CD4-positive, alpha-beta T cell treated with Interleukin-10 for 1 hour (primary cell): Measurements from ENCODE around the gene C20orf173.
"Not testable (repeated sequence)": the region's sequence is repeated elsewhere in the genome, so short reads cannot be mapped to it uniquely, and the experiment has no call there.

ENCODE experiments used
- DNase-seq: peaks from one replicate; pipeline ENCODE4 v3.0.0-alpha.2; 2020

The C20orf173 gene

DNA sequence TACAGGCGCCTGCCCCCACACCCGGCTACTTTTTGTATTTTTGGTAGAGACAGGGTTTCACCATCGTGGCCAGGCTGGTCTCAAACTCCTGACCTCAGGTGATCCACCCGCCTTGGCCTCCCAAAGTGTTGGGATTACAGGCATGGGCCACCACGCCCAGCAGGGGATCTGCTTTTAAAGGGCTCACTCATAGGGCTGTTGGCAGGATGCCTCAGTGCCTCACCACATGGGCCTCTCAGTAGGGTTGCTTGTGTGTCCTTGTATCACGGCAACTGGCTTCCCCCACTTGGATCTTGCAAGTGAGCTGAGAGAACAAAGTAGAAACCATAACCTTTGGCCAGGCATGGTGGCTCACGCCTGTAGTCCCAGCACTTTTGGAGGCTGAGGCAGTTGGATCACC, 15.5 kb upstream of the C20orf173 start:
- DNase-seq, result not testable (repeated sequence)

DNA sequence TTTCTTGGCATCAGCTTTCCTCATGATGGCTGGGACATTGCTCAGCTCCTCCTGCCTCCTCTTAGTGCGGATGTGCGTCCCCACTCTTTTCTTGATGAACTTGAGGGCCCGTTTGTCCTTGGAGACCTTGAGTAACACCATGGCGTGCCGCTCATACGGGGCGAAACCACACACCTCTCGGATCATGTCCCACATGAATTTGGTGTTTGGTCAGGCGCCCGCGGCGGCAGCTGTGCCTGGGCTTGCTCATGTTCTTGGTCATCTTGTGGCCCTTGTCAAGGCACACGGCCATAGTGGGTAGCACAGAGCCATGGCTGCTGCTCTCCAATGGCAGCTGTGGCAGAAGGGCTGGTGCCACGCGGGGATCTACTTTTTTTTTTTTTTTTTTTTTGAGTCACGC, 15.0 kb upstream of the C20orf173 start:
- no peak for DNase-seq

- DNase-seq, result no peak
Observed at GRCh38 chr20:35542990-35543389, 13.5 kb upstream of the C20orf173 start.

GRCh38 chr20:35541783-35542662, 12.6 kb upstream of the C20orf173 start, which contains the start of gene ERGIC3:
ERGIC3 (plus strand) TSS chr20:35542078; CDS start chr20:35542098, 20 bp downstream.
- DNase-seq, result peak; percentile 98

GRCh38 chr20:35541118-35541782, 11.8 kb upstream of the C20orf173 start:
- DNase-seq, result no peak

- no peak for DNase-seq
Observed at GRCh38 chr20:35539756-35540212, 10.3 kb upstream of the C20orf173 start.

- no peak for DNase-seq
Observed at GRCh38 chr20:35527122-35527769, 2.2 kb downstream of the C20orf173 start.

DNA sequence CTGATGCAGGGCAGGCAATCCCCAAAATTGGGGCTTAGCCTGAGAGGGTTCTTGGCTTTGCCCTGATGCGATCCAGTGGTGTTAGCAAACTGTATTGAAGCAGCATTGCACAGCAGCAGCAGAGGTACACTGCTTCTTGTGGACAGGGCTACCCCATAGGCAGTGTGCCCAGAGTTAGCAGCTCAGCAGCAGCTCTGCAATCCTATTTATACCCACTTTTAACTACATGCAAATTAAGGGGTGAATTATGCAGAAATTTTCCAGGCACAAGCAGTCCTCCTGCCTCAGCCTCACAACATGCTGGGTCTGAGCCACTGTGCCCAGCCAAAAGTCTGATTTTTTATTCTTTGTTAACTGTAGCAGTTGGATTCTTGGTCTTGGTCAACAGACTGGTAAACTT, 3.8 kb downstream of the C20orf173 start:
- DNase-seq, result no peak

DNA sequence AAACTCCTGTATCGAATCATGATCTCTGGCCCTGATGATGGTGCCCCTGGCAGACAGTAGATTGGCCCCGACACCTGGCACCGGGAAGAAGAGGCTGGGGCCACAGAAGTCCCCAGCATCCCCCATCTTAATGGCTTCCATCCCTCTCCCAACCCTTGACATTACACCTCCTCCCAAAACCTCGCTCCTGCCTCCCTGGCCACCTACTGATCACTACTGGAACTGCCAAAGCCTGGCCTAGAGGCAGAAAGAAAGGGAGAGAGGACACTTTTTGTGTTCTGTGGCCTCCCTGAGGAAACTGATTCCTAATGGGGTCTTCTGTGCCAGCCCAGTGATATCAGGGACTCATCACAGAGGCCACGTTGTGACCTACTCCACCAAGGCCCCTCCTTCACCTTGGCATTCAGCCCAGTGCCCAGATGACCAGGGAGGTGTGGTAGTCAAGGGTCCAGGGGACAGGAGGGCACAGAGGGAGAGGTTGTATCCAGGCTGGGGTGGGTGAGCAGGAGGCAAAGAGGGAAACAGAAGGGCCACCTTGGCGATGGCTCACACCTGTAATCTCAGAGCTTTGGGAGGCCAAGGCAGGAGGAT, 6.1 kb downstream of the C20orf173 start:
- DNase-seq, result peak; percentile 35

GRCh38 chr20:35518955-35519354, 10.5 kb downstream of the C20orf173 start:
- DNase-seq, result no peak

- not testable (repeated sequence) for DNase-seq
Observed at GRCh38 chr20:35517767-35518166, 11.7 kb downstream of the C20orf173 start.

- DNase-seq, result no peak
Observed at GRCh38 chr20:35517125-35517524, 12.3 kb downstream of the C20orf173 start.

DNA sequence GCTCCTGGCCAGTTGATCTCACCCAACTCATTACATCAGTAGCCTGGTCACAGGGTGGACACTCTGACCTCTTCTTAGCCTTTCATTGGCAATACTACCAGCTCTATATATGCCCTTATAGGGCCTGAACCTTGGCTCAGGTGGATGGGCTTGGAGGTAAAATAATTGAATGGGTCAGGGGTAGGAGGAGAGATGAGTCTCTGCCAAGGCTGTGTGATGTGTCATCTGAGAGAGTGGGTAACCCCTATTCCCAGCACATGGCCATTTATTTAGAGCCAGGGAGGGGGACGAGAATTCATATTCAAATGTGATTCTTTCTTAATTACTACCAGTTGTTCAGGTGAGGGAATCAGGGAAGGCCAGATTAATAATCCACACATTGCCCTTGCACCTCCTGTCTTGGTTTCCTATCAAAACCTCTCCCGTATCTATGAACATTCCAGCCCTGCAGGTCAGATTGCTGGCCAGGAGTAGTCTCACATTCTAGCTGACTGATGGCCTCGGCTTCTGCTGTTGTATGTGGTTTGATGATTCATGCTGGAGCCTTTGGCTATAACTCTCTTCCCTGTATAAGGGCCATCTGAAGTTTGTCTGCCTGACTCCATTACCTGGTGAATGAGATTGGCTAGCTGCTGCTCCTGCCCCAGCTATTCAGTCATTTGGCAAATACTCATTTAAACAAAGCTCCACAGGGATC, 13.4 kb downstream of the C20orf173 start:
- DNase-seq, result no peak

GRCh38 chr20:35515341-35515740, 14.1 kb downstream of the C20orf173 start:
- no peak for DNase-seq

DNA sequence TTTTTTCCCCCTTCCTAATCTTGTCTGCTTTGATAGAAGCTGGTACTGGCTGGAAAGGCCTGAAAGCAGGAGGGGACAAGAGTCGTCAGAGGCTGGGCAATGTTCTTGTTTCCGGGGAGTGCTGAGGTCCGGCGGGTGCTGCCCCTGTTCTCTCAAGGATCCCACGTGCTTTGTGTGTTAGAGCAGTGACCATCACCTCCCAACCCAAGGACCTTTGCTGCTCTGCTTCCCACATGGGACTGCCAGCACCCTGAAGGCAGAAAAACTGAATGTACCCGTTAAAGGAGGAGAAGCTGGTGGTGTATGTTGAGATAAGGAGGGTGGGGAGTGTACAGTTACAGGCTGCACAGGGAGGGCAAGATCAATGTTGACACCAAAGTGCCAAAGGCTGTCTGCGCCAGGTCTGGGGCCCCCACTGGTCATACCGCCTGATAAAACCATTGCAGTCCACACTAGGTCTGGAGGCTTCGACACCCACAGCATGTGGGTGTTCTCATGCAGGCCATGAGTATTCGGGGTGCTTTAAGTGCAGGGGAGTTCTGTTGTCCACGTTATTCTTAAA, 15.0 kb downstream of the C20orf173 start:
- no peak for DNase-seq

DNA sequence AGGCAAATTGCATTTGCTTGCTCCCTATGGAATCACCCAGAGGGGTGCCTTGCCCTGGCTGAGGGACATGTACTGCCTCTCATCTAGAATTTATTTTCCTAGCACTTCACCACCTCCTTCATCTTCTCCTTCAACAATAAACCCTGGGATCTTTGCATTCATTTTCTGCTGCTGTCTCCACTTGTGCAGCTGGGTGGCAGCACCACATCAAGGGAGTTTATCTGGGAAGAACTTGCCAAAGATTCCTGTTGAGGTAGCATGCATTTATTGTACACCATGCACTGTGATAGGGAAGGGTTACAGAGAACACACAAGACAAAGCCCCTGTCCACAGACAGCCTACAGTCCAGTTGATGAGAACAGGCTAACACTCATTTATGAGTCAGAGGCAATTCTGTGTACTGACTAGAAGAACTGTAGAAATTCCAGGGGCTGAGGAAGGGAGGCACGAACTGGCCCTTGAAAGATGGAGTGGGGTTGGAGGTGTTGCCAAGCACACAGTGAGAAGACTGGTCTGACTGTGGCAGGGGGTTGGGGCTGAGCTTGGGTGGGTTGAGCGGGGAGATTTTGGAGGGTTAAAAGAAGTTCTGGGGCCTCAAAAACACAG, 17.5 kb downstream of the C20orf173 start:
- peak; percentile 9 for DNase-seq

- no peak for DNase-seq
Observed at GRCh38 chr20:35510951-35511735, 18.3 kb downstream of the C20orf173 start.

DNA sequence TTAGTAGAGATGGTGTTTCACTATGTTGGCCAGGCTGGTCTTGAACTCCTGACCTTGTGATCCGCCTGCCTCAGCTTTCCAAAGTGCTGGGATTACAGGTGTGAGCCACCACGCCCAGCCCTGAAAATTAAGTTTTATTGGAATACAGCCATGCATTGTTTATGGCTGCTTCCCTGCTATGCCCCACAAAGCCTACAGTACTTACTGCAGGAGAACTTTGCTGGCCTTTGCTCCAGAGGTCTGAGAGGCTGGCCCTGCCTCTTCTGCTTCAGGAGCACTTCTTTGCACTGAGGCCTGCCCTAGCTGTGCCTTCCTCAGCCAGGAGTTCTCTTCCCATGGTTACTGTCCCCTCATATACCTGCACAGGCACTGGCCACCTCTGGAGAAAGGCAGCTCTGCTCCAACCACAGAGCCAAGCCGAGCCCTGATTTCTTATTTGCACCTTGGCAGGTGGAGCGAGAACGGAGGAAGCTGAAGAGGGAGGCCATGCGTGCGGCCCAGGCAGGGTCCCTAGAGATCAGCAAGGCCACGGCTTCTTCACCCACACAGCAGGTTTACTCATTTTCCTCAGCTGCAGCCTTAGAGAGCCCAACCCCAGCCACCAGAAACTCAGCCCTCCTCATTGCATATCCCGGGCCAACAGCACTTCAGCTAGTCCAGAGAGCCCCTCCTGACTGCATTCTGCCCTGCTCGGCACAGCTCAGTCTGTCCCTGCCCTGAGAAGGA, 20.8 kb downstream of the C20orf173 start:
- DNase-seq, result no peak

DNA sequence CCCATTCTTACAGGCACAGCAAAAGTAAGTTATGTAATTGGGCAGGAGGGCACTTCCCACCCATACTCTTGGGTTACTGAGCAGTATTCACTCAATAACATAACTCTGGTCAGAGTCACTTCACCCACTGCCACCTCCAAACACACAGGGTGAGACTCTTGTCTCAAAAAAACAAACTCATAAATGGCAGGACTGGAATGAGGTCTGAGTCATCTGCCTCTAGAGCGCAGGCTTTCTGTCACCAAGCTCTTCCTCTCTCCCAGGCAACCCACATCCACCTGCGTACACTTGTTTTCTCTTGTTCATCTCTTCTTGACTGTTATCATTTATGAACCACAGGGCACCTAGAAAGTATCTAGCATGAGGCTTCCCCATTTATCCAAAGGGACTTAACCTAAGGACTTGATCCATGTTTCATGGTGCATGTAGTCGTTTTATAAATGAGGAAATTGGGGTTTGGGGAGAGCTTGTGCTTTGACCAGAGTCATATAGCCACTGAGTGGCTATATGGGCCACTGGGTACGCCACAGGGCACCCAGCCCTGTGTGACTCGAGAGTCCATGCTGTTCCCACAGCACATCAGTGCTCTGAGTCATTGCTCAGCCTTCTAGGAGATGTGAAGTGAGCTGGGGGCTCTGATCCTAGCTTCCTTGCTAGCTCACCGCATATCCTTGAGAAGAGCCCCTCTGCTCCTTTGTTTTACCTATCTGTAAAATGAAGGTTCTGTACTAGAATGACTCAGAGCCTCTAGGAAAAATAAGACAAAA, 22.4 kb downstream of the C20orf173 start:
- DNase-seq, result no peak
